Measurements from ENCODE around the gene OR52E8. TPM values are rescaled to one million over a fixed set of nuclear protein-coding genes. Genes with fewer than 3 reads are reported as not detected.

The OR52E8 gene
- total RNA-seq, 4 donors from 2014 or later = not detected

GRCh38 chr11:5833446-5833845 is 24.0 kb downstream of the OR52E8 start:
- WGBS, 2 donors = 34 to 46% methylated on average over 2 of the region's 2 CpGs
- no peaks in the 10 kb centered on the region for H3K4me1 ChIP-seq
- H3K36me3 ChIP-seq = no peaks in the 10 kb centered on the region
- no peak for DNase-seq
- no peaks in the 10 kb centered on the region for H3K9me3 ChIP-seq
- H3K27me3 ChIP-seq = no peaks in the 10 kb centered on the region
- no peak overlapping the region for H3K27ac ChIP-seq
- no peak overlapping the region for H3K4me3 ChIP-seq
- TF ChIP-seq POLR2A (IDR thresholded peaks at IDR 0.05) = no peak
- no peak for TF ChIP-seq CTCF (IDR thresholded peaks at IDR 0.05)
- intact Hi-C loops (cut with DNase I) = no loop called here

GRCh38 chr11:5831196-5831829 is 26.2 kb downstream of the OR52E8 start:
- no peak overlapping the region for H3K27ac ChIP-seq
- no peak for DNase-seq
- H3K4me1 ChIP-seq = no peaks in the 10 kb centered on the region
- intact Hi-C loops (cut with DNase I) = no loop called here
- no peaks in the 10 kb centered on the region for H3K9me3 ChIP-seq
- no peak for TF ChIP-seq CTCF (IDR thresholded peaks at IDR 0.05)
- no peak for TF ChIP-seq POLR2A (IDR thresholded peaks at IDR 0.05)
- H3K36me3 ChIP-seq = no peaks in the 10 kb centered on the region
- H3K4me3 ChIP-seq = no peak overlapping the region
- 74 to 82% methylated on average over 2 of the region's 6 CpGs for WGBS, 2 donors
- no peaks in the 10 kb centered on the region for H3K27me3 ChIP-seq

- 16 to 18% methylated on average over 1 of the region's 1 CpG for WGBS, 2 donors
- no peak for DNase-seq
- no peak overlapping the region for H3K4me3 ChIP-seq
Measured at GRCh38 chr11:5818245-5818886, 39.1 kb downstream of the OR52E8 start.

GRCh38 chr11:5815534-5815933 is 42.0 kb downstream of the OR52E8 start:
- intact Hi-C loops (cut with DNase I) = no loop called here
- no peaks in the 10 kb centered on the region for H3K9me3 ChIP-seq
- H3K4me3 ChIP-seq = no peak overlapping the region
- no peaks in the 10 kb centered on the region for H3K36me3 ChIP-seq
- 48 to 56% methylated on average over 4 of the region's 4 CpGs for WGBS, 2 donors
- H3K27ac ChIP-seq = no peak overlapping the region
- no peak for DNase-seq
- TF ChIP-seq POLR2A (IDR thresholded peaks at IDR 0.05) (no peak), CTCF (IDR thresholded peaks at IDR 0.05) (no peak)
- no peaks in the 10 kb centered on the region for H3K27me3 ChIP-seq
- H3K4me1 ChIP-seq = no peaks in the 10 kb centered on the region

More at GRCh38 chr11:5818245-5818886, 39.1 kb downstream of the OR52E8 start:
- Histone ChIP-seq H3K9me3 (no peaks in the 10 kb centered on the region), H3K27ac (no peak overlapping the region), H3K36me3 (no peaks in the 10 kb centered on the region), H3K27me3 (no peaks in the 10 kb centered on the region), H3K4me1 (no peaks in the 10 kb centered on the region)
- no peak for TF ChIP-seq POLR2A (IDR thresholded peaks at IDR 0.05)
- TF ChIP-seq CTCF (IDR thresholded peaks at IDR 0.05) = no peak
- intact Hi-C loops (cut with DNase I) = no loop called here
